Fibroblast of pulmonary artery (primary cell): ENCODE measurements around the gene VSTM4.

Source experiments
- DNase-seq: peaks from one replicate; pipeline ENCODE4 v3.0.0-alpha.2; 2010; ENCODE audit warnings: low read depth
- H3K4me3 ChIP-seq: replicated peaks from 2 replicates; pipeline ENCODE4 v1.5.1; 2011; ENCODE audit warnings: low read depth, mild to moderate bottlenecking, control low read depth, low read length, moderate library complexity
- TF ChIP-seq, protein P1 (sequence below): IDR thresholded peaks from 2 replicates; pipeline ENCODE4 v1.5.1; 2011; ENCODE audit warnings: mild to moderate bottlenecking, control low read depth, low read length, inconsistent platforms; ENCODE audit errors: missing control alignments

VSTM4 gene

GRCh38 chr10:49075743-49076142 lies 39.6 kb downstream of the VSTM4 start:
- H3K4me3 ChIP-seq: no peak overlapping the region
- no peak for DNase-seq
- TF ChIP-seq, protein P1, sequence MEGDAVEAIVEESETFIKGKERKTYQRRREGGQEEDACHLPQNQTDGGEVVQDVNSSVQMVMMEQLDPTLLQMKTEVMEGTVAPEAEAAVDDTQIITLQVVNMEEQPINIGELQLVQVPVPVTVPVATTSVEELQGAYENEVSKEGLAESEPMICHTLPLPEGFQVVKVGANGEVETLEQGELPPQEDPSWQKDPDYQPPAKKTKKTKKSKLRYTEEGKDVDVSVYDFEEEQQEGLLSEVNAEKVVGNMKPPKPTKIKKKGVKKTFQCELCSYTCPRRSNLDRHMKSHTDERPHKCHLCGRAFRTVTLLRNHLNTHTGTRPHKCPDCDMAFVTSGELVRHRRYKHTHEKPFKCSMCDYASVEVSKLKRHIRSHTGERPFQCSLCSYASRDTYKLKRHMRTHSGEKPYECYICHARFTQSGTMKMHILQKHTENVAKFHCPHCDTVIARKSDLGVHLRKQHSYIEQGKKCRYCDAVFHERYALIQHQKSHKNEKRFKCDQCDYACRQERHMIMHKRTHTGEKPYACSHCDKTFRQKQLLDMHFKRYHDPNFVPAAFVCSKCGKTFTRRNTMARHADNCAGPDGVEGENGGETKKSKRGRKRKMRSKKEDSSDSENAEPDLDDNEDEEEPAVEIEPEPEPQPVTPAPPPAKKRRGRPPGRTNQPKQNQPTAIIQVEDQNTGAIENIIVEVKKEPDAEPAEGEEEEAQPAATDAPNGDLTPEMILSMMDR: no peak

- no peak for DNase-seq
- no peak overlapping the region for H3K4me3 ChIP-seq
- TF ChIP-seq, protein P1: no peak
Measured at GRCh38 chr10:49074836-49075682, 40.3 kb downstream of the VSTM4 start.

DNA sequence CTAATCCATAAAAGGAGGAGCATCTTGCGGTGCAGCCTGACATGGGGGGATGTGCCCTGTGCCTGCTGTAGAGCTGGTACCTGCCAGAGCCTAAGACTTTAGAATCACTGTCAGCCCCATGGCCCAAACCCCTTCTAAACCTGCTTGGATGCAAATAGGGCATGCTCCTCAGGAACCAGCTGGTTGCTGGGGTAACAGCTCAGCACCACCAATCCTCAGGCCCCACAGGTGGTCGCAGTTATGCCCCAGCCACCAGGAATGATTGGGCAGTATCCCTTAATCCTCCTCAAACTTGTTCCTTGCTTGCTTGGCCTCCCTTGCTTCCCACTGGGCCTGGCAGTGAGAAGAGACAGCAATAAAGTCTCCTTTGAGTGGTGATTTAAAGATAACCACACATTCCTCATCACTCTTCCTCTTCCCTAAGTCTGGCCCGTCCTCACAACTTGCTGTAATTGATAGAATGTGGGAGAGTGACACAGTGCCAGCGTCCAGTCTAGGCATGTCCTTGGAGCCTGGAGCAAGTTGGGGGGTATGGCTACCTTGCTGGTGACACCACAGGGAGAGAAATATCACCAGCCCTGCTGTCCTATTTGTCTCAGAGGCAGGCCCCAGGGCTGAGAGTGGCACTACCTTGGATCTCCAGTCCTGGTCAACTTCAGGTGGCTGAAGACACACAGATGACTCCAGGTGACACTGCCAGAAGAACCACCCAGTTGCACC lies 43.0 kb downstream of the VSTM4 start:
- TF ChIP-seq, protein P1: no peak
- no peak overlapping the region for H3K4me3 ChIP-seq
- DNase-seq: no peak

DNA sequence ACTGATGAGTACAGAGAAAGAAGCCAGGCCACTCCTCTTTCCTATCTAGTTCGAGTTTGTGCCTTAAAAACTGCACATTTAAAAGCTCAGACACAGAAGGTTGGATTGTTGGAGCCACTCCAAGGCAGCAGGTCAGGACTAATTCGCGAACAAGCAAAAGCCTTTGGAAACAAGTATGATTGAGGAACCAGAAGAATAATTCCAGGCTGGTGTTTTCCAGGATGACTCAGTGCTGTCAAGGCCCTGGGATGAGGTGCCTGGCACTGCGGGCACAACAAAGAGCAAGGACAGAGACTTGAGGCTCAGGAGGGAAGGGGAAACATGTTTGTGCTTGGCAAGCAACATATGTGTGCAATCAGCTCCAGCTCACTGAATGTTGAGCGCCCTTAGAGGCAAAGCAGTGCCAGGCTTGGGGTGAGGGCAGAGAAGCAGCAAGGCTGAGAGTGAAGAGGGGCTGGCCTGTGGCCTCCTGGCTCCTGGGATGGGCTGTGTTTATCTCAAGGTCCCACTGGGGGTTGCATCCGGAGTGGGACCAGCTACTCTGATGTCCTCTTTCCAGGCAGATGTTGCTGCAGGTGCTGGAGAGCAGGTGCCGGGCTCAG lies 44.1 kb downstream of the VSTM4 start:
- TF ChIP-seq, protein P1: no peak
- DNase-seq: no peak
- no peak overlapping the region for H3K4me3 ChIP-seq

- TF ChIP-seq, protein P1: no peak
- H3K4me3 ChIP-seq: no peak overlapping the region
- no peak for DNase-seq
Measured at GRCh38 chr10:49070701-49071100, 44.6 kb downstream of the VSTM4 start.

GRCh38 chr10:49068672-49069217 lies 46.6 kb downstream of the VSTM4 start:
- no peak overlapping the region for H3K4me3 ChIP-seq
- TF ChIP-seq, protein P1: no peak
- no peak for DNase-seq
